ENCODE results near the gene KLHL20.
"Not testable (repeated sequence)": the region's sequence is repeated elsewhere in the genome, so short reads cannot be mapped to it uniquely, and the experiment has no call there.

GRCh38 chr1:173701299-173701698 is 13.5 kb upstream of the KLHL20 start:
- TF ChIP-seq CTCF (IDR thresholded peaks at IDR 0.05; ENCODE audit: control extremely low read depth in 1 of 3, insufficient read depth in 1 of 3, low read depth in 1 of 3, low read length in 3 of 3); POLR2A (IDR thresholded peaks at IDR 0.05; ENCODE audit: control extremely low read depth in 1 of 2, low read depth in 2 of 2, low read length in 2 of 2); YY1 (IDR thresholded peaks at IDR 0.05; ENCODE audit: low read depth, low read length); POLR2AphosphoS5 (IDR thresholded peaks at IDR 0.05; ENCODE audit: low read depth, low read length); JUN (IDR thresholded peaks at IDR 0.05; ENCODE audit: low read depth, low read length): not testable (repeated sequence)

Data from H1 (cell line).